HG02973 (cell line): ENCODE measurements around the gene TBCD.

ENCODE experiments used
- ATAC-seq: cut with Tn5 transposase; IDR thresholded peaks from one replicate; pipeline ENCODE4 v1.9.1; 2021; ENCODE audit warnings: moderate library complexity; ENCODE audit not compliant: unreplicated experiment

TBCD gene

DNA sequence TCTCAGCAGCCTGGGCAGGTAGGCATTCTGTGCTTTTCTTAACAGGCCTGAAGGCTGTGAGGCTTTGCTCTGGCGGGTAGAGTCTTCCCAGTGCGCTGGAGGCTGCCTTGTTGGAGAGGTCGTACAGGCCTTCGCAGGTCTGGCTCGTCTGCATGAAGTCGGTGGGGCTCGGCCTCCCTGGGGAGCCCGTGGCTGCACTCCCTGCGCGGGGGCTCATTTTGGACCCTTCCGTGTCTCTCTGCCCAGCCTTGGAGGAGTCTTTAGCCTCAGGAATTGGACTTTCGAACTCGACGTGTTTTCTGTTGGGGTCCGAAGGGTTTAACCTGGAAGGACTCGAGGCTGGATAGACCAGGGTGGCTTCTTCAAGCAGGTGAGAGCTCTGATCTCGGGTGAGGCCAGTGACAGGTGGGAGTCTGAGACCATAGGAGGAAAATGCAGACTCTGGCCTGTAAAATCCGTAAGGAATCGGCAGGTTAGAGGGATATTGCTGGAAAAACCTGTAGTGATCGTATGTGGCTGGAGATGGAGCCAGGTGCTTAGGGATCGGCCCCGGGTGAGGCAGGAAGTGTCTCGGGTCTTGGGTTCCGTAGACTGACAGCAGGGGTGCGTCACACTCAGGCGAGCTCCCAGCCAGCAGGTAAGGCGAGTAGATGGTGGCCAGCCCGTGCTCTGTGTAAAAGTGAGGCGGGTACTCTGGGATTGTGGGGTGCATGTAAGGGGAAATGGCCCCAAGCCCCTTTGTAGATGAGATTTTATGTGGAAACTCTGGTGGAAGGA is 79.4 kb downstream of the TBCD start:
- no peak for ATAC-seq

- ATAC-seq, result no peak
Measured at GRCh38 chr17:82831818-82832200, 79.9 kb downstream of the TBCD start.

DNA sequence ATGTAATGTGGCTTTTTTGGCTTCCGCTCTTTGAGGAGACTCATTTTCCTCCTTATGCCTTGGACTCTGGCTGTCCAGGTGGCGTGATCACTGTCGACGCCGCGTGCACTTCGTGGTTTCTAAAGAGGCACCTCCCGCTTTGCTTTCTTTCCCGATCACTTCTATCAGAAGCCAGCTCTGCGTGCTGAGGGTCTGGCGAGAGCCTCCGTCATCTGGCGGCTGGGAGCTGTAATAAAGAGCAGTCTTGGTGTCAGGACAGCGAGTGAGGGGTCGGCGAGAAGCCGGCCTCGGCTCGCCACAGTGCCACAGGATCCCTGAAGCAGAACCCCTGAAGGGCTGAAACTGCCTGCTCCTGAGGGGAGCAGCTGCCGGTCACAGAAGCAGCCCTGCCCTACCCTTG is 80.5 kb downstream of the TBCD start:
- no peak for ATAC-seq

DNA sequence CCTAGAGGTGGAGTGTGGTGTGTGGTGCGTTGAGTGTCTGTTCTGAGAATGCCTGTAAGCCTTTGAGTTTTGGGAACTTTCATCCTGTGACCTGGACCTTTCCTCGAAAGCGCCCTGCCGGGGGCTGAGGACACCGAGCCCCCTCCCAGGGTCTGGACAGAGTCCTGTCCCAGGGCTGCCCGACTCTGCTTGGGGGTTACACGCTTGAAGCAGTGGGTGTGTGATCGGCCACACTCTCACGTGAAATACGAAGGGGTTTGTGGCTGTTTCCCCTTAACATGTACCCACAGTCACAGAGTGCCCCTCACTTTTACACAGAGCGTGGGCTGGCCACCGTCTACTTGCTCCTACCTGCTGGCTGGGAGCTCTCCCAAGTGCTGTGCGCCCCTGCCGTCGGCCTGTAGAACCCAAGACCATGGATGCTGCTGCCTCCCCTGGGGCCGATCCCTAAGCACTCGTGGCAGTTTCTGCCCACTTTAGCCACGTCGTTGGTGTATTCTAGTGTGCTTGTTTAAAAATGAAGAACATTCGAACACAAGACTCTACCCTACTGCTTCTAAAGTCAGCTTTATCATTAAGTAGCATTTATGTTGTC is 81.1 kb downstream of the TBCD start:
- no peak for ATAC-seq

DNA sequence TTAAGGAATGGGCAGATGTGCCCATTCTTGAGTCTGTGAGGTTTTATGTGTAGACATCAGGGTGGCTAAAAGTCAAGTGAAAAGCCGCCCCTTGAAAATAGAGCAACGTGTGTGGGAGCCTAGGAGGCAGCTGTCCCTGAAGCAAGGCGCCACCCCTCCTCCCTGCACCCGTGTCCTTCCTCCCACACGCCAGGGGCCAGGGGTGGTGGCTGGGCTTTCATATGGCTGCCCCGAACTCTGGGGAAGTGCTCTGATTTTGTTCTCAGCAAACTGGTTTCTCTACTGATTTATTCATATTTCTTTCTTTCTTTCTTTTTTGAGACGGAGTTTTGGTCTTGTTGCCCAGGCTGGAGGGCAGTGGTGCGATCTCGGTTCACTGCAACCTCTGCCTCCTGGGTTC is 83.3 kb downstream of the TBCD start:
- ATAC-seq, result no peak

- ATAC-seq, result no peak
Measured at GRCh38 chr17:82835766-82836512, 84.1 kb downstream of the TBCD start.

DNA sequence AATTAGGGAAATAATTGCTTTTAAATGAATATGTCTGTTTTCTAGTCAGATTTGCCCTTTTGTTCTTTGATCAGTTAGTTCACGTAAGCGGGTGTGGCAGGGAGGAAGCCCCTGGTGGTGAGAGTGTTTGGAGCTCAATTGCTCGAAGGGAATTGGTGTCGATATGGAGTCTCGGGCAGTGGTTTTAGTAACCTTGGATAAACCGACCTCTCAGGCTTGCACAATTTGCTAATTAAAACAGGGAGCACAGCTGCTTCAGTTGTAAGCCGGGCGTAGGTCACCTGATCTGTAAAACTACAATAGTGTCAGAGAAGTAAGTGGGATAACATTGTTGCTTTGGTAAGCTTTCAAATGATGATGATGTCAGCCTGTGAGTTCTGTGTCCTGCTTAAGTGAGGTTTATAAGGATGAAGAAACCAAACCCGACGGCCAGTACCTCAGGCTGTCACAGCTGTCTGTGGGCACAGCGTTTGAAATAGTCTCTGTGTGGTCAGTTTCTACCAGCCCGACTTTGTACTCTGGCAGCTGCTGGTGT is 85.0 kb downstream of the TBCD start:
- no peak for ATAC-seq

DNA sequence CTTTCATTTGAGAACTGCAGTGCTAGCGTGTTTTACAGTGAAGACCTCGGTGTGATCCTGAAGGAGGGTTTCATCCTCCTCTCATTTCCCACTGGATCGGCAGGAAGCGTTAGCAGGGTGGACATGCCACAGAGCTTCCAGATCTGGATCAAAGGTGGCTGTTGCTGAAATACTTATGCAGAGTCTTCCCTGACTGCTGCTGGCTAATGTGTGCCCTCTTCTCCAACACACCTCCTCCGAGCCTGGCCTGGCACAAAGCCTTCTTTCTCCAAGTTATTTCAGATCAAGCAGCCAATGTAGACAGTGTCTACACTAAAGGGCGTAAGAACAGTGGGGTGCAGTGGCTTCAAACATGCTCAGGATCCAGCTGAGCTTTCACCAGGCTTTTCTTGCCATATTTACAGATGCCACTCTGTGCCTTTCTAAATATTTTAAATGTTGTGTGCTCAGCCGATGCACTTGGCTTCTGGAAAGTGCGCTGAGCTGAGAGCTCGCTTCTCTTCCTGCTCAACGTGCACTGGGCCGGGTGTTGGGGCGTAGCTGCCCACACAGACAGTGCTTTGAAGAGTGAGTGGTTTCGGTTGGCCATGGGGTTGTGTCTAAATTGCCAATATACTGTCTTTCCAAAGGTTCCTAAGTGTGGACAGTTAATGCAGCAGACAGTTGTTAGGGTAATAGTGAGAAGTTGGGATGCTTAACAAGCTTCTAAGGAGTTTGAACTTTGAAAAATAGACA is 85.9 kb downstream of the TBCD start:
- ATAC-seq, result no peak

DNA sequence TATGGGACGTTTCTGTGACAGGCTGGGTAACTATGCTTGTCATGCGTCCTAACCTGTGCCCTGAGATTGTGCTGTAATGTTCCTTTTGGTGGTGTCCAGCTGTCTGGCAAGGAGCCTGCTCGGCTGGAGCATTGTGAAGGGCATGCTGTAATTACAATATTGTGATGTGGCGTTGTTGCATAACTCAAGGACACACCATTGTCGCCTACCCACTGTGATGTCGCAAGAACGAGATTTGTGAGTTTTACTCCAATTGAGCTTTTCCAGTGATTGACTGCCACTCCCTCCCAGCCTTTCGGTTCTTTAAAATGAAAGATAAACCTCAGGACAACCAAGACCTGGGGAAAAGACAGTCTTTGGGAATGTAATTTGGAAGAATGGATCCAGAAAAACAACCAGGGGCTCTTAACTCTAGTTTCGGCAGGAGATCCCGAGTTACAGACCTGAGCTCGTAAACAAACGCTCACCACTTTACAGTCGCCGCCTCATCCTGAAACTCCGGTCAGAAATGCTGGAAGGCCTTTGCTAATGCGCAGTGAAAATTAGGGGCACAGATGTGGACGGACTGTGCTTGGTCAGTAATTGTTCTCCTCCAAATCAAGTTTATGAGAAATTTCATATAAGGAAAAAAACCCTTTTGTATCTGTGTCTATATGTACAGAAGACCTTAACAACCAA is 86.7 kb downstream of the TBCD start:
- no peak for ATAC-seq

DNA sequence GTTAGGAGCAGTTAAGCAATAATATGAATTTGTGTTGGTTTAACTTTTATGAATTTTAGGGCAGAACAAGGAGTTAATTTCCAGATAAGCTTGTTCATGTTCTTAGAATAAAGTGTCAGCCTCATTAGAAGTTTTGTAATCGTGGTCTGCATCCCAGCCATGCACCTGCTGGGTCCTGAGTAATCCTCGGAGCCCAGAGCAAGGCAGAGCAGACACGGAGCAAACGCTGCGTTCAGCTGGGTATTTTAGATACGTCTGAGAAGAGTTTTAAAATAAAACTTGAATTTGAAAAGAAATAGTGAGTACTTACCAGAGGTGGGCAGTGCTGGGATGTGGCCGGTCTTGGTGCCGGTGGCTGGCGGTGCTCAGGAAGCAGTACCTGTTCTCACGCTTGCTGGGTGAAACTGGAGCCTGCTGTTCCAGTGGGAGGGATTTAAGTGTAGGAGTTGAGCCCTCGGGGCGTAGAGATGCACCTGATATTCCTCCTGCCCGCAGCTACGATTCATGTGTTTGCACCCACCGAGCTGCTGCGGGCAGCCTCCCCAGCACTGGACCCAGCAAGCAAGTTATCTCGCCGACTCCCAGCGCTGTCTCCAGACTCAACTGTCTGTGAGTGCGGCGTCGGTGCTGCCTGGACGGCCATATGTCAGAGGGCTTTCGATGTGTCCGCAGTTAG is 87.9 kb downstream of the TBCD start, which contains the start of gene ZNF750:
ZNF750 (minus strand) TSS at position 406 of the 676 bp plus-strand sequence. CDS start 7,568 bp downstream, outside the sequence.
- ATAC-seq, result no peak

DNA sequence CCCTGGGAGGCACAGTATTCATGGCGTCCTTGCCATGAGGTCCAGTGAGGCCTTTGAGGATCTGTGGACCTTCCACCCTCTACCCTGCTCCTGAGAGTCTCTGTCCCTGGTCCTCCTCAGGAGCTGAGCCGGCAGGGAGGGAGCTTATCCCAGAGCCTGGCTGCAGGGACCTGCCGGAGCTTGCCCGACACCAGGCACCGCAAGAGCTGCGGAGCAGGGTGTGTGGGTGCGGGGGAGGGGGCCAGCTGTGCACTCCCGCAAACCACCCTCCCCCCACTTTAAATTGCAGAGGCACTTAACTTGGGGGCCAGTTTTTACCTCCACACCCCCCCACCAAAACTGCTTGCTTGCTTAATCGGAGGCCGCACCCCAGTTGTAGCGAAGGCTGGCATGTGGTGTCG is 88.6 kb downstream of the TBCD start:
- ATAC-seq, result no peak

- ATAC-seq, result no peak
Measured at GRCh38 chr17:82841921-82842596, 90.2 kb downstream of the TBCD start.

DNA sequence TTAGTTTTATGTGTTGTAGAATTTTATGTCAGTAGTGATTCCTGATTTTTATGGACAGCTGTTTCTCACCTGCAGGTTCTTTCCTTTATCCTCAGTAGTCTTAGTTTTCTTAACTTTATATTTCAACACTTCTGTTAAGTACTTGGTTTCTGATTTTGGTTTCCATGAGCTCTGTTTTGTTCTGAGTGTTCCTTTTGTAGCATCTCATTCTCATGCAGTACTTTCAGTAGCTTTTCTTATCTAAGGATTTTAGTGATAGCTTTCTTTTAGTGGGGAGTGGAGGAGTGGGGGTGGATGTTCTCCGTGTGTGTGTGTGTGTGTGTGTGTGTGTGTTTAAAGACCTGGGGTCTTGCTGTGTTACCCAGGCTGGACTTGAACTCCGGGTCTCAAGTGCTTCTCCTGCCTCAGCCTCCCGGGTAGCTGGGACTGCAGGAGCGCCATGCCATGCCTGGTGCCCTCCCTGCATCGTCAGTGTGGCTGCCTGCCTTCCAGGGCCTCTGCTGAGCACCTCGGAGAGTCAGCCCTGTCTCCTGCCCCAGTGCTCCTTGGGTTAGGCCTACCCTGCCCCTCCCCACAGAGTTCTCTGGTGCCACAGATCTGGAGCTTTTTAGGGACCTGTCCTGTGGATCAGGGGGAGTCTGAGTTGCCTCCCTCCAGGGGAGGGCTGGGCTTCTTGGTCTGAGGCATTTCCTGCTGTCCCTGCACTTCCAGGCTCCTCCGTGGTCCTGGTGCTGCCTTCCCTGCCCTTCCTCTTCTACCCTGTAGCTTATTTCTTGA is 92.2 kb downstream of the TBCD start:
- ATAC-seq, result no peak

GRCh38 chr17:82844796-82845162 is 92.9 kb downstream of the TBCD start:
- no peak for ATAC-seq

- no peak for ATAC-seq
Measured at GRCh38 chr17:82845163-82845807, 93.4 kb downstream of the TBCD start.

- no peak for ATAC-seq
Measured at GRCh38 chr17:82846061-82846691, 94.3 kb downstream of the TBCD start.

DNA sequence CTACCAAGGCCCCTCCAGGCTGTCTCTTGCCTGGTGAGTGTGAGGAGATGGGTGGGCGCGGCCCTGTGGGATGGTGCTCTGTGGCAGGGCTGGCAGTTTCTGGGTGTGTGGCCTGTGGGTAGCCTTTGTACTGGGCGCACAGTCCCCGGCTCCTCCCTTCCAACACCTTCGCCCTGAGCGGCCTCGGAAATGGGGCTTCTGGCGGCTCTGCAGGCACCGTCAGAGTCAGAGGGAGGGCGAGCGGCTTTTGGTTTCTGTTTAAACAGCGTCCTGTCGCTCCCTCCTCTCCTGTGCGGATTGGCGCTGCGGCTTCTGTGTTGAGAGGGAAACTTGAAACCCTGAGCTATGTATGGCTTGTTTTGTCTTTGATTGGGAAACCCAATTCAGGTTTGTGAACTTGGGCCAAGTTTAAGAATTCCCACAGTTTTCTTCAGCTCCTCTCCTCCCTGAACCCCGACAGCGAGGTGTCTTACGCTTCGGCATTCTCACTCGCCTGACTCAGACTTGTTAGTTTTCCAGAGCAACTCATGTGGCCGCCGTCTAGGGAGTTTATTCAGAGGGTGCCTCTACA is 96.2 kb downstream of the TBCD start:
- no peak for ATAC-seq
